AG04449 (cell line): ENCODE results near the gene NEK3.
A peak's percentile ranks its signal among the peaks of the same experiment; 100 is the strongest.
"Not testable (repeated sequence)": the region's sequence is repeated elsewhere in the genome, so short reads cannot be mapped to it uniquely, and the experiment has no call there.

Experiments used
- CTCF ChIA-PET: fragments of 350-600 bp; formaldehyde crosslinking; extraction: SDS; loops from one replicate; lab custom pipeline; 2021; ENCODE audit warnings: antibody characterized with exemption; lab: Yijun Ruan, JAX
- POLR2A ChIA-PET: fragments of 400-600, 350-600 bp; formaldehyde crosslinking; extraction: SDS; loops from one replicate; lab custom pipeline; 2020; ENCODE audit warnings: antibody characterized with exemption, inconsistent platforms; lab: Yijun Ruan, JAX
- DNase-seq: peaks from one replicate; pipeline ENCODE4 v3.0.0-alpha.2; 2010; ENCODE audit warnings: low read depth, low spot score
- H3K4me3 ChIP-seq: 2 replicates; pipeline ENCODE4 v1.5.1; 2011; ENCODE audit warnings: low read depth, mild to moderate bottlenecking, control low read depth, low read length
- TF ChIP-seq, protein P1 (sequence below): IDR thresholded peaks from one replicate; pipeline ENCODE4 v1.5.1; 2011; ENCODE audit warnings: mild to moderate bottlenecking, moderate library complexity, low read length, control low read depth, inconsistent platforms; ENCODE audit not compliant: insufficient read depth; ENCODE audit errors: missing control alignments

The NEK3 gene

GRCh38 chr13:52195401-52195837, 36.0 kb upstream of the NEK3 start:
- TF ChIP-seq, protein P1, sequence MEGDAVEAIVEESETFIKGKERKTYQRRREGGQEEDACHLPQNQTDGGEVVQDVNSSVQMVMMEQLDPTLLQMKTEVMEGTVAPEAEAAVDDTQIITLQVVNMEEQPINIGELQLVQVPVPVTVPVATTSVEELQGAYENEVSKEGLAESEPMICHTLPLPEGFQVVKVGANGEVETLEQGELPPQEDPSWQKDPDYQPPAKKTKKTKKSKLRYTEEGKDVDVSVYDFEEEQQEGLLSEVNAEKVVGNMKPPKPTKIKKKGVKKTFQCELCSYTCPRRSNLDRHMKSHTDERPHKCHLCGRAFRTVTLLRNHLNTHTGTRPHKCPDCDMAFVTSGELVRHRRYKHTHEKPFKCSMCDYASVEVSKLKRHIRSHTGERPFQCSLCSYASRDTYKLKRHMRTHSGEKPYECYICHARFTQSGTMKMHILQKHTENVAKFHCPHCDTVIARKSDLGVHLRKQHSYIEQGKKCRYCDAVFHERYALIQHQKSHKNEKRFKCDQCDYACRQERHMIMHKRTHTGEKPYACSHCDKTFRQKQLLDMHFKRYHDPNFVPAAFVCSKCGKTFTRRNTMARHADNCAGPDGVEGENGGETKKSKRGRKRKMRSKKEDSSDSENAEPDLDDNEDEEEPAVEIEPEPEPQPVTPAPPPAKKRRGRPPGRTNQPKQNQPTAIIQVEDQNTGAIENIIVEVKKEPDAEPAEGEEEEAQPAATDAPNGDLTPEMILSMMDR: peak; percentile 29
- ChIA-PET POLR2A (interaction anchor here (1.3 kb wide), 1 partner anchor 9 kb away, joined by 3 read pairs; no protein-coding TSS in a partner anchor), CTCF (interaction anchor here (1.6 to 3.9 kb wide), 2 partner anchors 255 to 1069 kb away, joined by 3 to 18 read pairs; partner anchors contain the start of gene VPS36)
- no peak for DNase-seq
- H3K4me3 ChIP-seq: peak overlapping the region; percentile 92

- ChIA-PET CTCF (interaction anchor here (3.9 kb wide), 1 partner anchor 256 kb away, joined by 18 read pairs; the partner anchor contains the start of gene VPS36), POLR2A (interaction anchor here (0.7 to 1.3 kb wide), 6 partner anchors 10 to 715 kb away, joined by 3 to 6 read pairs (median 3); partner anchors contain the start of gene VPS36)
- DNase-seq: peak; percentile 17
- peak overlapping the region; percentile 92 for H3K4me3 ChIP-seq
- TF ChIP-seq, protein P1: no peak
Observed at GRCh38 chr13:52194184-52194868, 34.9 kb upstream of the NEK3 start.

DNA sequence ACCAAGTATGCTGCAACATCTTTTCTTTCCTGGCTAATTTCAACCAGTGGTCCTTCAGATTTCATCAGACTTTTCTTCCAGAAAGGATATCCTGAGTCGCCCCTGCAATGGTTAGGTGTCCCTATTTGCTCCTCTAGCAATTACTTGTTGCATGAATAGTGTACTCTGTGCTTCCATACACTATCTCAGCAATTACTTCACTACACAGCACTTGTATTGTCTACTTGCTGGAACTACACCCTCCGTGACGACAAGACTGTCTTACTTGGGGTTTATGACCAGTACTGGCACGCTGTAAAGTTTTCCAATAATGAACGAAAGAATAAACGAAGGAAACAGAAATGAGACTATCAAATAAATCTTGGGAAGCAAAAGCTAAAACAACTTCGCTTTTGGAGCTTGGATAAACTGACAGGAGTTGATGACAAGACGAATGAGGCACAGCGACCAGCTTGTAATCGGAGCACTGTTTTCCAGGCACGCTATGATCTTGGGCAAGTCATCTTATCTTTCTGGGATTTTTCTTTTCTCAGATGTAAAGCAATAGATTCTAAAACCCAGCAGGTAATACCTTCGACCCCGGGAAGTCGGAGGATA, 34.3 kb upstream of the NEK3 start:
- peak overlapping the region; percentile 92 for H3K4me3 ChIP-seq
- DNase-seq, CTCF ChIA-PET: not testable (repeated sequence)
- POLR2A ChIA-PET: interaction anchor here (0.5 to 1.2 kb wide), 6 partner anchors 30 to 715 kb away, joined by 3 to 6 read pairs (median 3); partner anchors contain the start of gene VPS36

DNA sequence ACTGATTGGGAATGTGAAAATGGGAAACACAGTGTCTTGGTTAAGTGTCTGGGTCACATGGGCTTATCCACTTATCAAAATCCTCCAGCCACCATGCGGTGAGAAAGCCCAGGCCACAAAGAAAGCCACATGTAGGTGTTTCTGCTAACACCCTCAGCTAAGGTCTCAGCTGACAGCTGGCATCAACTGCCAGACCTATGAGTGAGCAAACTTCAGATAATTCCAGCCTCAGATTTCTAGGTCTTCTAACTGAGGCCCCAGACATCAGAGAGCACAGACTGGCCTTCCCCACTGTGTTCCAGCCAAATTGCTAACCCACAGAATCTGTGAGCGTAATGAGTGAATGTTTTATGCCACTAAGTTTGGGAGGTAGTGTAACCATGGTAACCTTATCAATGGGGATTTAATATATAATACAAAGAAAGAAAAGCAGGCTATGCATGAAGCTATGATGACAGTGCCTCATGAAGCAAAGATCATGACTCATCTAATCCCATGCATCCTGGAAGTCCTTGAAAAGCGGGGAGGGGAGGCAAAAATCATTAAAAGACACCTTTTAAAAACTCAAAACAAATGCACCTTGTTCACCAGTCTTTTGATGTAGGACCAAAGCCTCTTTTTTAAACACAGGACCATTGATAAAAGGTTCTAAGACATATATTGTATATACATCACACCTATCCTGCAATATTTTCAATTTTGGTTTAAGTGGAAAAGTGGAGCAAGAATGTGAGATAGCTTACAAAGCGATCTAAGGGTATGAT, 28.2 kb upstream of the NEK3 start:
- POLR2A ChIA-PET, CTCF ChIA-PET, H3K4me3 ChIP-seq, DNase-seq: not testable (repeated sequence)

DNA sequence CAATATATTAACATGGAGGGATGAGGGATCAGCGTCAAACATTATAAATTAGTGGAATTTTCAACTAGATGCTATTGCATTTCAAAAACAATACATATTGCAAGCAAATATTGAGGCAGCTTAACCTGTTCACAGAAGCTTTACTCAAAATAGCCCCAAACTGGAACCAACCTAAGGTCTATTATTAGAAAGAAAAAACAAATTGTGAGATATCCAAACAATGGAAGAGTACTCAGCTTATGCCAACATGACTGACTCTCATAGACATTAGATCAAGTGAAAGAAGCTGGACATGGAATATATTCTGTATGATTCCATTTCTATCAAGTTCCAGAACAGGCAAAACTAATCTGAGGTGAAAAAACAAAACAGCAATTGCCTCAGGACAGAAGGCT, 27.6 kb upstream of the NEK3 start:
- TF ChIP-seq, protein P1: no peak
- no peak overlapping the region for H3K4me3 ChIP-seq
- ChIA-PET POLR2A (no interaction called here), CTCF (no interaction called here)
- DNase-seq: no peak

GRCh38 chr13:52181316-52181954, 22.0 kb upstream of the NEK3 start:
- DNase-seq, H3K4me3 ChIP-seq, CTCF ChIA-PET, POLR2A ChIA-PET: not testable (repeated sequence)

- TF ChIP-seq, protein P1: no peak
- no peak overlapping the region for H3K4me3 ChIP-seq
- CTCF ChIA-PET: no interaction called here
- DNase-seq: no peak
- POLR2A ChIA-PET: no interaction called here
Observed at GRCh38 chr13:52179925-52180324, 20.5 kb upstream of the NEK3 start.
